Mesothelial cell of epicardium (in vitro differentiated cells): ENCODE results near the gene CELF6. TPM values are rescaled to one million over a fixed set of nuclear protein-coding genes. Genes with fewer than 3 reads are reported as not detected.
A peak's percentile ranks its signal among the peaks of the same experiment; 100 is the strongest.

Experiments
- DNase-seq, 2 experiments: peaks; one replicate each; pipeline ENCODE4 v3.0.0; 2021; ENCODE audit warnings: low spot score in 2 of 2; ENCODE audit not compliant: unreplicated experiment in 2 of 2
- H3K27ac Mint-ChIP-seq: 2 replicates; pipeline ENCODE4 v1.8.0; 2021; ENCODE audit warnings: mixed read lengths
- H3K27me3 Mint-ChIP-seq: 2 replicates; pipeline ENCODE4 v1.8.0; 2021; ENCODE audit warnings: low read depth, mixed read lengths
- H3K36me3 Mint-ChIP-seq: 2 replicates; pipeline ENCODE4 v1.8.0; 2021; ENCODE audit warnings: mixed read lengths
- H3K4me1 Mint-ChIP-seq: 2 replicates; pipeline ENCODE4 v1.8.0; 2021; ENCODE audit warnings: mixed read lengths
- H3K4me3 Mint-ChIP-seq: 2 replicates; pipeline ENCODE4 v1.8.0; 2021; ENCODE audit warnings: mild to moderate bottlenecking, moderate library complexity, mixed read lengths
- H3K9me3 Mint-ChIP-seq: 2 replicates; pipeline ENCODE4 v1.8.0; 2021; ENCODE audit warnings: mixed read lengths
- CTCF ChIP-seq: fragments of 200-600 bp; sonication (generic); IDR thresholded peaks from one replicate; pipeline ENCODE4 v1.5.0; 2021; ENCODE audit warnings: antibody characterized with exemption; ENCODE audit not compliant: unreplicated experiment
- total RNA-seq: library from RNA; stranded (reverse); gene quantifications from 3 replicates; pipeline ENCODE4 v1.2.1, GENCODE V29; 2021

Gene CELF6
- total RNA-seq, 1 donor from 2014 or later = 1.2 TPM

DNA sequence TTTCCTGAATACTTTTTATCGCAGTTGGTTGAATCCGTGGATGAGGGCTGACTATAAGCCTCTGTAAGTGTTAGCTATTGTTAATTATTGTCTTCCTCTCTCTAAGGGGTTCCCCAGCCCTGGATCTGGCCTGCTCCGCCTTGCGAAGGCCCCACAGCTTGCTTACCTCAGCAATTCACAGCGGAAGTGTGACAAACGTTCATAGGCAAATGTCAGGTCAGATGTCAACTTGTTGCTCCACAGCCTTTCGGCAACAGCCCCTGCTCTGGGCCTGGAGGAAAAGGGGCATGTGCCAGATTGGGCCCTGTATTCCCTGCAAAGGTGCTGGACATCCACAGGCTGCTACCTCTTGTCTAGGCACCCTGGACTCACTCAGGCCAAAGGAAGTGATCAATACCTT, 25.3 kb upstream of the CELF6 start:
- H3K4me3 Mint-ChIP-seq = no peak overlapping the region
- H3K27ac Mint-ChIP-seq = no peak overlapping the region
- no peak for DNase-seq
- H3K27me3 Mint-ChIP-seq = no peaks in the 10 kb centered on the region
- no peaks in the 10 kb centered on the region for H3K9me3 Mint-ChIP-seq
- H3K4me1 Mint-ChIP-seq = no peaks in the 10 kb centered on the region
- TF ChIP-seq CTCF = no peak
- H3K36me3 Mint-ChIP-seq = peaks cover 27% of the 10 kb centered on the region

- H3K4me3 Mint-ChIP-seq = no peak overlapping the region
- H3K4me1 Mint-ChIP-seq = peaks cover 6% of the 10 kb centered on the region
- H3K27ac Mint-ChIP-seq = no peak overlapping the region
- TF ChIP-seq CTCF = no peak
- peaks cover 26% of the 10 kb centered on the region for H3K36me3 Mint-ChIP-seq
- H3K9me3 Mint-ChIP-seq = no peaks in the 10 kb centered on the region
- H3K27me3 Mint-ChIP-seq = no peaks in the 10 kb centered on the region
- DNase-seq = no peak
Observed at GRCh38 chr15:72344602-72345001, 24.6 kb upstream of the CELF6 start.

- no peak for DNase-seq
- Mint-ChIP-seq H3K36me3 (peaks cover 14% of the 10 kb centered on the region), H3K4me3 (no peak overlapping the region), H3K27ac (no peak overlapping the region), H3K9me3 (no peaks in the 10 kb centered on the region), H3K27me3 (no peaks in the 10 kb centered on the region), H3K4me1 (peaks cover 8% of the 10 kb centered on the region)
- no peak for TF ChIP-seq CTCF
Observed at GRCh38 chr15:72342385-72342784, 22.4 kb upstream of the CELF6 start.

- DNase-seq = no peak
- Mint-ChIP-seq H3K4me3 (no peak overlapping the region), H3K27me3 (no peaks in the 10 kb centered on the region), H3K9me3 (no peaks in the 10 kb centered on the region), H3K4me1 (peaks cover 8% of the 10 kb centered on the region), H3K36me3 (peaks cover 15% of the 10 kb centered on the region), H3K27ac (no peak overlapping the region)
- peak; percentile 48 for TF ChIP-seq CTCF
Observed at GRCh38 chr15:72341361-72341760, 21.4 kb upstream of the CELF6 start.

GRCh38 chr15:72340366-72340765, 20.4 kb upstream of the CELF6 start:
- DNase-seq = no peak
- Mint-ChIP-seq H3K27ac (no peak overlapping the region), H3K4me3 (no peak overlapping the region), H3K36me3 (peaks cover 11% of the 10 kb centered on the region), H3K9me3 (no peaks in the 10 kb centered on the region), H3K27me3 (no peaks in the 10 kb centered on the region), H3K4me1 (peaks cover 8% of the 10 kb centered on the region)
- TF ChIP-seq CTCF = no peak

DNA sequence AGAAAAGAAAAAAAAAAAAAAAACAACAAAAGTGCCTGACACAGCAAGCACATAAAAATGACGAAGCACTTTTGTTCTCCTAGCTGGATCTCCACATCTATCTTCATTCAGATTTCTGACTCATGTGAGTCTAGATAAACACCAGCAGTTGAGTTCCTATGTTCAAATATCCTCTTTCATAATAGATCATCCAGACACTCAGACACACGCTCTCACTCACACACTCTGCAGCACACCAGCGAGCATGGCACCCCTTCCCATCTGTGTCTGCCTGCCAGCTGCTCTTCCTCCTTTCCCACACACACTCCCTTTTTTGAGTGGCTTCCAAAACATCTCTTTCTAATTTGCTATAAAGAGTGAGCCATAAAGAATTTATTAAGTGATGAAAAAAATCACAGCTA, 19.8 kb upstream of the CELF6 start:
- H3K4me3 Mint-ChIP-seq = no peak overlapping the region
- H3K36me3 Mint-ChIP-seq = peaks cover 9% of the 10 kb centered on the region
- TF ChIP-seq CTCF = no peak
- DNase-seq = no peak
- peak overlapping the region; percentile 13 for H3K27ac Mint-ChIP-seq
- H3K9me3 Mint-ChIP-seq = no peaks in the 10 kb centered on the region
- H3K4me1 Mint-ChIP-seq = peaks cover 8% of the 10 kb centered on the region
- no peaks in the 10 kb centered on the region for H3K27me3 Mint-ChIP-seq
